OCI-LY7 (cell line): ENCODE results near the gene FOXC2. TPM values are rescaled to one million over a fixed set of nuclear protein-coding genes. Genes with fewer than 3 reads are reported as not detected.

Experiments
- BruUV-seq: library from RNA; stranded (reverse); fragments of 400-500 nt; replicated peaks from 2 replicates; lab custom pipeline; 2021; lab: Mats Ljungman, UMichigan
- CTCF ChIA-PET: fragments of 300-600 bp; sonication (Branson Sonifier 250); formaldehyde crosslinking; loops from one replicate; lab custom pipeline; 2022; ENCODE audit warnings: antibody characterized with exemption; ENCODE audit not compliant: unreplicated experiment; lab: Charles Lee
- POLR2A ChIA-PET: fragments of 300-600 bp; sonication (Branson Sonifier 250); formaldehyde crosslinking; loops from one replicate; lab custom pipeline; 2022; ENCODE audit warnings: antibody characterized with exemption; lab: Charles Lee
- DNase-seq: peaks from one replicate; pipeline ENCODE4 v3.0.0-alpha.2; 2015; ENCODE audit warnings: low spot score
- H2AFZ ChIP-seq: fragments of 200-600 bp; sonication (generic), shearing (Covaris generic); 2 replicates; pipeline ENCODE4 v1.6.1; 2014; ENCODE audit warnings: mild to moderate bottlenecking, antibody characterized with exemption, low read length, moderate library complexity
- H3K27ac ChIP-seq: fragments of 200-600 bp; sonication (generic); 2 replicates; pipeline ENCODE4 v1.5.1; 2014; ENCODE audit warnings: mixed run types, low read depth, mild to moderate bottlenecking, moderate library complexity, low read length, inconsistent platforms; ENCODE audit not compliant: poor library complexity, severe bottlenecking
- H3K36me3 ChIP-seq: fragments of 200-600 bp; sonication (generic); 2 replicates; pipeline ENCODE4 v1.6.1; 2014; ENCODE audit warnings: mild to moderate bottlenecking, antibody characterized with exemption, low read length, moderate library complexity, mixed read lengths; ENCODE audit not compliant: insufficient read depth
- H3K4me1 ChIP-seq: fragments of 200-600 bp; sonication (generic); 2 replicates; pipeline ENCODE4 v1.5.1; 2014; ENCODE audit warnings: mild to moderate bottlenecking, low read length; ENCODE audit not compliant: insufficient read depth, poor library complexity, severe bottlenecking
- H3K4me2 ChIP-seq: fragments of 200-600 bp; sonication (generic); 2 replicates; pipeline ENCODE4 v1.6.1; 2014; ENCODE audit warnings: mild to moderate bottlenecking, low read length
- H3K4me3 ChIP-seq: fragments of 200-600 bp; sonication (generic); 2 replicates; pipeline ENCODE4 v1.5.1; 2014; ENCODE audit warnings: mild to moderate bottlenecking, low read depth, low read length; ENCODE audit not compliant: poor library complexity, severe bottlenecking
- H3K79me2 ChIP-seq: fragments of 200-600 bp; sonication (generic); 2 replicates; pipeline ENCODE4 v1.6.1; 2016; ENCODE audit warnings: low read depth, mild to moderate bottlenecking, low read length, moderate library complexity, mixed read lengths; ENCODE audit not compliant: insufficient read depth
- H3K9me2 ChIP-seq: fragments of 200-600 bp; sonication (generic); 2 replicates; pipeline ENCODE4 v1.6.1; 2016; ENCODE audit warnings: mild to moderate bottlenecking, low read length, mixed read lengths; ENCODE audit not compliant: insufficient read depth
- H3K9me3 ChIP-seq: fragments of 200-600 bp; sonication (generic); 2 replicates; pipeline ENCODE4 v1.6.1; 2014; ENCODE audit warnings: mild to moderate bottlenecking, mixed run types, low read length, mixed read lengths
- H4K20me1 ChIP-seq: fragments of 200-600 bp; sonication (generic); 2 replicates; pipeline ENCODE4 v1.6.1; 2014; ENCODE audit warnings: mild to moderate bottlenecking, antibody characterized with exemption, low read length, moderate library complexity, mixed read lengths; ENCODE audit not compliant: insufficient read depth
- CTCF ChIP-seq: fragments of 200-600 bp; sonication (generic); conservative IDR thresholded peaks from 2 replicates; pipeline ENCODE4 v1.5.1; 2014; ENCODE audit warnings: mild to moderate bottlenecking, antibody characterized with exemption, low read length, moderate library complexity, mixed read lengths
- EZH2phosphoT487 ChIP-seq: fragments of 200-600 bp; sonication (generic); IDR thresholded peaks from 2 replicates; pipeline ENCODE4 v1.6.1; 2018; ENCODE audit warnings: low read depth, borderline replicate concordance, mild to moderate bottlenecking, mixed run types, antibody characterized with exemption, low read length, moderate library complexity, mixed read lengths
- intact Hi-C: fragments of 100-400 bp; cut with micrococcal nuclease; formaldehyde crosslinking; loops from one replicate; pipeline ENCODE4 v1.10.0; 2022; ENCODE audit not compliant: unreplicated experiment
- total RNA-seq, 2 experiments: library from RNA; depleted of rRNA in 1 of 2; stranded (reverse); fragments of >200 nt in 1 of 2; shearing (Covaris generic) in 1 of 2; gene quantifications; 2 replicates each; pipeline ENCODE4 v1.2.3, GENCODE V29; 2014 to 2022

The FOXC2 gene
- total RNA-seq, 2 experiments from 2014 or later = not detected

DNA sequence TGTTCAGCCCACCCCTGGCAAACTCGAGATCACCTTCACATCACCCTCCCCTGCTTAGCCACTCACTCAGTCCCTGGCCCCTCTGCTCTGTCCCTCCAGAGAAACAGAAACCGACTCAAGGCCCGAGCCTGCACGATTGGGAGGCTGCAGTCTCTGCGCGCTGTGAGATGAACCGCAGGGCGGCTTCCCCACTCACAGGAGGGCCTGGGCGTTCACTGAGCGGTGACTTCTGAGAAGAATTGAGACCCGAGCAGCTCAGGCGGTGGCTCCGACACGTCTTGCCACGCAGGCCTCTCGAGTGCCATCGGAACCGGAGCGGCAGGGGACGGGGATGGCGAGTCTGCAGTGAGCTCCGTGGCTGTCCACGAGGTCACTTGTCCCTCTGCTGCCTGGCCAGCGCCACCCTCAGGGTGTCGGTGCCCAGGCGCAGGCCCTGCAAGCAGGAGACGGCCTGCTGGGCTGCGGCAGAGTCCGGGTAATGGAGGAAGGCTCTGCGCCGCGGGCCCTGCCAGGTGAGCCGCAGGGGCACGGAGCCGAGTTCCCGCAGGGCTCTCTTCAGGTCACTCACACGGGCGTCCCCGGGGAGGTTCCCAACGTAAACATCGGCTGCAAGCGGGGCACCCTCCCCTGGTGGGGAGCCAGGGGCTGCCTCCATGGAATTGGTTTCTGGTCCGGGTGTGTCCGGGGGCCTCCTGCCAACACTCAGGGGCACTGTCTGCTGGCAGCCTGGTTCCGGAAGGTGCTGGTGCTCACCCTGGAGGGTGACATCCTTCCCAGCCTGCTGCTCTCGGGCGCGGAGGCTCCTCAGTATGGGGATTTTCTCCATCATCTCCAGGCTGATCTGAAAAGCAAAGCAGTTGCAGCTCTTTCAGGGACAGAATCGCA lies 34.7 kb upstream of the FOXC2 start:
- no peak overlapping the region for H3K4me3 ChIP-seq
- BruUV-seq = no TSS peak
- H3K27ac ChIP-seq = no peak overlapping the region
- no peak overlapping the region for H2AFZ ChIP-seq
- intact Hi-C loops = no loop called here
- no peaks in the 10 kb centered on the region for H3K9me2 ChIP-seq
- TF ChIP-seq CTCF = no peak
- TF ChIP-seq EZH2phosphoT487 = no peak
- POLR2A ChIA-PET = interaction anchor here (0.7 kb wide), 1 partner anchor 108 kb away, joined by 3 read pairs; no protein-coding TSS in a partner anchor
- no peaks in the 10 kb centered on the region for H3K79me2 ChIP-seq
- no peaks in the 10 kb centered on the region for H4K20me1 ChIP-seq
- no peaks in the 10 kb centered on the region for H3K36me3 ChIP-seq
- H3K9me3 ChIP-seq = no peaks in the 10 kb centered on the region
- CTCF ChIA-PET = no interaction called here
- no peak for DNase-seq
- no peak overlapping the region for H3K4me2 ChIP-seq
- H3K4me1 ChIP-seq = no peaks in the 10 kb centered on the region

DNA sequence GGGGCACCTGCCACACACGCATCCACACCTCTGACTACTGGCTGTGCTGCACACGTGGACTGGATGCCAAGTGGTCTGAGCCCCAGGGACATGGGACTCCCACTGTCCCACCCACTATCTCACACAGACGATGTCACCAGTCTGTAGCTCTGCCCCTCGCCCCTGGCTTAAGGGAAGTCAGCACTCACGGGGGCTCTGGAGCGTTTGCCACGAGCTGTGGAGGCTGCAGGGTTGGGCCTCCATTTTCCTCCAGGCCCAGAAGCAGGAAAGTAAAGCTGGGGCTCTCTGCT lies 34.2 kb upstream of the FOXC2 start:
- Histone ChIP-seq H4K20me1 (no peaks in the 10 kb centered on the region), H3K36me3 (no peaks in the 10 kb centered on the region), H3K4me3 (no peak overlapping the region), H3K4me1 (no peaks in the 10 kb centered on the region), H3K4me2 (no peak overlapping the region), H3K27ac (no peak overlapping the region), H3K9me3 (no peaks in the 10 kb centered on the region), H2AFZ (no peak overlapping the region), H3K9me2 (no peaks in the 10 kb centered on the region), H3K79me2 (no peaks in the 10 kb centered on the region)
- BruUV-seq = no TSS peak
- TF ChIP-seq EZH2phosphoT487 (no peak), CTCF (no peak)
- CTCF ChIA-PET = no interaction called here
- intact Hi-C loops = no loop called here
- POLR2A ChIA-PET = no interaction called here
- DNase-seq = no peak

DNA sequence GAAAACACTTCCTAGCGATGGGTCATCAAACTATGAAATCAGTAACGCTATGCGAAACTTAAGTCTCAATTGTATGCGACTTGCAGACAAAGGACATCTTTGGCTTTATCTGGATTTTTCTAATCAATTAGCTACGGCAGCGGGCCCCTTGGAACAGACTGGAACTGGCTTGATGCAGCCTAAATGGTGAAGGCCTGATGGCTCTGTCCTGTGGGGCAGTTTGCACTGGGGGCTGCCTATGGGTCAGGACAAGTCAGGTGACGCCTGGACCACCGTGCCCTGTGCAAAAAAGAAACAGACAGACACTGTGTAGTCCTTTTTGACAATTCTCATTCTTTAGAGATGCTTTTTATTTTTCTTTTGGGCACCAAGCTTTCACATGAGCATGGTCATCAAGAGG lies 33.6 kb upstream of the FOXC2 start:
- Histone ChIP-seq H3K9me3 (no peaks in the 10 kb centered on the region), H3K27ac (no peak overlapping the region), H2AFZ (no peak overlapping the region), H4K20me1 (no peaks in the 10 kb centered on the region), H3K79me2 (no peaks in the 10 kb centered on the region), H3K4me3 (no peak overlapping the region), H3K9me2 (no peaks in the 10 kb centered on the region), H3K36me3 (no peaks in the 10 kb centered on the region), H3K4me2 (no peak overlapping the region), H3K4me1 (no peaks in the 10 kb centered on the region)
- POLR2A ChIA-PET = interaction anchor here (0.6 kb wide), 1 partner anchor 217 kb away, joined by 3 read pairs; no protein-coding TSS in a partner anchor
- no TSS peak for BruUV-seq
- no peak for TF ChIP-seq CTCF
- TF ChIP-seq EZH2phosphoT487 = no peak
- intact Hi-C loops = no loop called here
- CTCF ChIA-PET = no interaction called here
- DNase-seq = no peak
